Measurements from ENCODE around the gene ZBTB7B.

Gene ZBTB7B

GRCh38 chr1:155066777-155067176 is 64.2 kb downstream of the ZBTB7B start:
- H3K27ac ChIP-seq, result no peak overlapping the region
- TF ChIP-seq CTCF (conservative IDR thresholded peaks at IDR 0.05), result no peak
